Measurements from ENCODE around the gene TNFSF12.

DNA sequence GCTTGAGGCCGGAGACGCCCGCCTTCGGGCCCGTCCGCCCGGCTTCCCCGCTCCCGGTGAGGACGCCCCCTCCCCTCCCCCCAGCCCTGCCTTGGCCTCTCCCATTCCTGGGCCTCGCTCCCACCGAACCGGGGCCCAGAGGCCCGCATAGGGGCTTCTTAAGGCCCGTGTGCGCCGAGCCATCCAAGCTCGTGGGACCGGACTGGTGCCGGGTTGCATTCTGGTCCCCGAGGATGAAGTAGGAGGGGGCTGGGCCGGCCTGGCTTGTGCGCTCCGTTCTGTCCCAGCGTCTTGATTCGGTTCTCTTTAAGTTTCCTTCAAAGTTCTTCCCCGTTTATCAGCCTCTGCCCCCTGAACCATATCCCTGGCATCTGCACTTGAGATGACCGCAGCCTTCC lies 13.3 kb downstream of the TNFSF12 start:
- TF ChIP-seq, protein P1, sequence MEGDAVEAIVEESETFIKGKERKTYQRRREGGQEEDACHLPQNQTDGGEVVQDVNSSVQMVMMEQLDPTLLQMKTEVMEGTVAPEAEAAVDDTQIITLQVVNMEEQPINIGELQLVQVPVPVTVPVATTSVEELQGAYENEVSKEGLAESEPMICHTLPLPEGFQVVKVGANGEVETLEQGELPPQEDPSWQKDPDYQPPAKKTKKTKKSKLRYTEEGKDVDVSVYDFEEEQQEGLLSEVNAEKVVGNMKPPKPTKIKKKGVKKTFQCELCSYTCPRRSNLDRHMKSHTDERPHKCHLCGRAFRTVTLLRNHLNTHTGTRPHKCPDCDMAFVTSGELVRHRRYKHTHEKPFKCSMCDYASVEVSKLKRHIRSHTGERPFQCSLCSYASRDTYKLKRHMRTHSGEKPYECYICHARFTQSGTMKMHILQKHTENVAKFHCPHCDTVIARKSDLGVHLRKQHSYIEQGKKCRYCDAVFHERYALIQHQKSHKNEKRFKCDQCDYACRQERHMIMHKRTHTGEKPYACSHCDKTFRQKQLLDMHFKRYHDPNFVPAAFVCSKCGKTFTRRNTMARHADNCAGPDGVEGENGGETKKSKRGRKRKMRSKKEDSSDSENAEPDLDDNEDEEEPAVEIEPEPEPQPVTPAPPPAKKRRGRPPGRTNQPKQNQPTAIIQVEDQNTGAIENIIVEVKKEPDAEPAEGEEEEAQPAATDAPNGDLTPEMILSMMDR (conservative IDR thresholded peaks at IDR 0.05; ENCODE audit: low read depth, low read length), result no peak
- TF ChIP-seq EZH2 (IDR thresholded peaks at IDR 0.05; ENCODE audit: low read length, unreplicated experiment) (no peak), EZH2phosphoT487 (IDR thresholded peaks at IDR 0.05; ENCODE audit: borderline replicate concordance, low read length) (no peak)

Measured in PC-3 (cell line).